Thyroid gland (tissue), 4 donors: ENCODE results near the gene FBXL19.

Experiments
- POLR2A ChIP-seq, 2 donors: fragments of 450-650 bp; IDR thresholded peaks; one replicate each; pipeline ENCODE4 v1.6.1; 2017; ENCODE audit warnings: antibody characterized with exemption in 2 of 2, mild to moderate bottlenecking in 2 of 2, moderate library complexity in 1 of 2
- TF ChIP-seq, protein P1 (sequence below), 6 experiments: fragments of 200-600 bp in 3 of 6; fragments of 450-650 bp in 3 of 6; sonication (generic) in 3 of 6; IDR thresholded peaks; one replicate each; pipeline ENCODE4 v1.5.1; 2016 to 2019; ENCODE audit warnings: antibody characterized with exemption in 6 of 6, mild to moderate bottlenecking in 2 of 6, inconsistent platforms in 1 of 6, moderate library complexity in 1 of 6

GRCh38 chr16:30885196-30885595 lies 38.2 kb upstream of the FBXL19 start:
- TF ChIP-seq, protein P1, sequence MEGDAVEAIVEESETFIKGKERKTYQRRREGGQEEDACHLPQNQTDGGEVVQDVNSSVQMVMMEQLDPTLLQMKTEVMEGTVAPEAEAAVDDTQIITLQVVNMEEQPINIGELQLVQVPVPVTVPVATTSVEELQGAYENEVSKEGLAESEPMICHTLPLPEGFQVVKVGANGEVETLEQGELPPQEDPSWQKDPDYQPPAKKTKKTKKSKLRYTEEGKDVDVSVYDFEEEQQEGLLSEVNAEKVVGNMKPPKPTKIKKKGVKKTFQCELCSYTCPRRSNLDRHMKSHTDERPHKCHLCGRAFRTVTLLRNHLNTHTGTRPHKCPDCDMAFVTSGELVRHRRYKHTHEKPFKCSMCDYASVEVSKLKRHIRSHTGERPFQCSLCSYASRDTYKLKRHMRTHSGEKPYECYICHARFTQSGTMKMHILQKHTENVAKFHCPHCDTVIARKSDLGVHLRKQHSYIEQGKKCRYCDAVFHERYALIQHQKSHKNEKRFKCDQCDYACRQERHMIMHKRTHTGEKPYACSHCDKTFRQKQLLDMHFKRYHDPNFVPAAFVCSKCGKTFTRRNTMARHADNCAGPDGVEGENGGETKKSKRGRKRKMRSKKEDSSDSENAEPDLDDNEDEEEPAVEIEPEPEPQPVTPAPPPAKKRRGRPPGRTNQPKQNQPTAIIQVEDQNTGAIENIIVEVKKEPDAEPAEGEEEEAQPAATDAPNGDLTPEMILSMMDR (IDR thresholded peaks at IDR 0.05) = no peak
- TF ChIP-seq POLR2A (IDR thresholded peaks at IDR 0.05) = no peak
